IMR-90 (cell line): Measurements from ENCODE around the gene ZNF296.

Experiments used
- BHLHE40 ChIP-seq: fragments of 150-350 bp; IDR thresholded peaks from 2 replicates; pipeline ENCODE4 v1.6.1; 2016; ENCODE audit warnings: mild to moderate bottlenecking, low read depth, low read length
- CEBPB ChIP-seq: IDR thresholded peaks from 2 replicates; pipeline ENCODE4 v1.6.1; 2012; ENCODE audit warnings: low read depth, low read length, improper control_type of control experiment
- CTCF ChIP-seq: conservative IDR thresholded peaks from 2 replicates; pipeline ENCODE4 v1.5.1; 2012; ENCODE audit warnings: mild to moderate bottlenecking, low read depth, low read length, improper control_type of control experiment
- MAFK ChIP-seq: IDR thresholded peaks from 2 replicates; pipeline ENCODE4 v1.6.1; 2012; ENCODE audit warnings: low read depth, low read length, improper control_type of control experiment
- MXI1 ChIP-seq: IDR thresholded peaks from 2 replicates; pipeline ENCODE4 v1.6.1; 2012; ENCODE audit warnings: low read depth, mild to moderate bottlenecking, low read length, moderate library complexity, borderline replicate concordance
- NFE2L2 ChIP-seq: fragments of 150-350 bp; IDR thresholded peaks from 2 replicates; pipeline ENCODE4 v1.6.1; 2016; ENCODE audit warnings: low read depth, mild to moderate bottlenecking, low read length
- POLR2A ChIP-seq: IDR thresholded peaks from 2 replicates; pipeline ENCODE4 v1.6.1; 2012; ENCODE audit warnings: mild to moderate bottlenecking, low read depth, low read length
- RCOR1 ChIP-seq: IDR thresholded peaks from 2 replicates; pipeline ENCODE4 v1.6.1; 2012; ENCODE audit warnings: mild to moderate bottlenecking, low read length, improper control_type of control experiment; ENCODE audit not compliant: insufficient replicate concordance
- RFX5 ChIP-seq: IDR thresholded peaks from 2 replicates; pipeline ENCODE4 v1.8.0; 2012; ENCODE audit warnings: low read depth, mild to moderate bottlenecking, low read length, moderate library complexity
- SMC3 ChIP-seq: fragments of 150-350 bp; IDR thresholded peaks from 2 replicates; pipeline ENCODE4 v1.6.1; 2016; ENCODE audit warnings: low read depth, mild to moderate bottlenecking, antibody characterized with exemption, low read length, moderate library complexity
- USF2 ChIP-seq: fragments of 150-350 bp; IDR thresholded peaks from 2 replicates; pipeline ENCODE4 v1.6.1; 2017; ENCODE audit warnings: mild to moderate bottlenecking, antibody characterized with exemption, low read length, low read depth

- TF ChIP-seq CTCF (no peak), MXI1 (no peak), CEBPB (no peak), SMC3 (no peak), MAFK (no peak), RCOR1 (no peak), RFX5 (no peak), BHLHE40 (no peak), USF2 (no peak), POLR2A (no peak), NFE2L2 (no peak)
These were observed 813 bp downstream of the ZNF296 start for GRCh38 chr19:45075301-45076028.
